Nucleus accumbens (tissue), 56 donors: Measurements from ENCODE around the gene TXNRD2.
"Not testable (repeated sequence)": the region's sequence is repeated elsewhere in the genome, so short reads cannot be mapped to it uniquely, and the experiment has no call there.

ENCODE experiments used
- DNase-seq, 56 donors: peaks; one replicate each; lab custom pipeline; 2025; lab: John Stamatoyannopoulos, UW

Gene TXNRD2

DNA sequence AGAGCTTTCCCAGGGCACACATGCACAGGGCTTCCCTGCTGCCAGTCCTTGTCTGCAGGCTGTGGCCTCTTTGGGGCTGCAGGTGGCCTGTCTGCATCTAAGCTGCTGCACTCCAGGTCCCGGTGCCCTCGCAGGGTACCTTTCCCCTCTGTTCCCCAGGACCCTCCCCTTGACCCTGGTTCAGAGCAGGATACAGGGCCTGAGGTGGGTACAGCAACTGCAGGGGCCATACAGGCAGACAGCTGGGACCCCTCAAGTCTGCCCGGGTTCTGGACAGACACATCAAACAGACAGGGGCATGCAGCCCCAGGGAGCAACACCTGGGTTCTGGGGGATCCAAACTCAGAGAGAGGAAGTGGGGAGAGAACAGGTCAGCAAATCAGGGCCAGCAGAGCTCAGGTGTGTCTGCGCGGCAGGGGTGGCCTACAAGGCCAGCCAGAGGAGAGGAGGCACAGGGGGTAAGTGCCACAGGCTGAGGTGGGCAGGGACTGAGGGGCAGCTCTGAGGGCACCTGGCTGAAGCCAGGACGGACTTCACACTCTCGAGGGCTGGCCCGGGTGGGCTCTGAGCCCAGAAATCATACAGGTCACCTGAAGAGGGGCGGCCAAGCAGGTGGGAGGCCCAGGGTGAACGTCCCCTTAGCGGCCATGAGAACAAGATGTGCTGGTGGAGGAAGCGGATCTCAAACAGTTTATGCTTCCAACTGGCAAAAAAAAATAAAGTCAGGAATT lies 29.9 kb downstream of the TXNRD2 start:
- DNase-seq = no peak

DNA sequence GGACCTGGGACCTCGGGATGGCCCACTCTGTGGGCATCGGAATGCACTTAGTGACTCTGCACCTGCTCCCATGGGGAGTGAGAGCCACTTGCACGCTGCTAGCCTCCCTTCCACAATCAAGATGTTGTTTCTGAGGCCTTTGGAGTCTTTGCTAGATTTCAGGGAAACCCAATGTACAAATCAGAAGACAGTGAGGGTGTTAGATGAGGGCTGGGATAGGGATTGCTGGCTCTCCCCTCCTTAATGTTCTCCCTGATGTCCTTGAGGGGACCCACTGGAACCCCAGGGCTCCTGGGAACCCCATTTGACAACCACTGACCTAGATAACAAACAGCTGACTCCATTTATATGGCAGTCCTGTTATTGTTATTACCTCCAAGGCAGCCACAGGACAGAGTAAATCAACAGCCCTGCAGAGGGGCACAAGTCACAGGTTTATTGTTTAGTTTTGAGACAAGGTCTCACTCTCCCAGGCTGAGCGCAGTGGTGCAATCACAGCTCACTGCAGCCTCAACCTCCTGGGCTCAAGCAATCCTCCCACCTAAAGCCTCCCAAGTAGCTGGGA lies 31.4 kb downstream of the TXNRD2 start:
- no peak for DNase-seq

DNA sequence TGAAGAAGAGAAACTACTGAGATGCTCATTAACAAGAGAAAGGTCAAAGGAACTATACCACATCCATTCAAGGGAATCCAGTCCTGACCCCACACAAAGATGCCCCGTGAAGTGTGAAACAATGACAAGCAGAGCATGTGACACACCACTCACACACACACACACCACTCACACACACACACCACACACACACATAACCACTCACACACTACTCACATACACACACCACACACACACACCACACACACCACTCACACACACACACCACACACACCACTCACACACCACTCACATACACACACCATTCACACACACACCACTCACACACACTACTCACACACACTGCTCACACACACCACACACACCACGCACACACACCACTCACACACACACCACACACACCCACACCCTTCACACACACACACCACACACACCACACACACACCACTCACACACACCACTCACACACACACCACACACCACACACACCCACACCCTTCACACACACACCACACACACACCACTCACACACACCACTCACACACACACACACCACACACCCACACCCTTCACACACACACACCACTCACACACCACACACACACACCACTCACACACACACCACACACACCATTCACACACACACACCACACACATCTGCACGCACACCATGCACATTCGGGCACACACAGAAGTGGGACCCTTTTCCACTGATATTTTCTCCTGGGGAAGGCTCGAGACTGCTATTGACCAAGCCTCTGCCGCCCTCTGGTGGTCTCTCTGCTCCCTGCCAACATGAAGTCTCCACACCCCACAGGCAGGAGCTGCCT lies 32.1 kb downstream of the TXNRD2 start:
- peak in 52 of 56 donors; percentile 9 to 90 (median 59) for DNase-seq

DNA sequence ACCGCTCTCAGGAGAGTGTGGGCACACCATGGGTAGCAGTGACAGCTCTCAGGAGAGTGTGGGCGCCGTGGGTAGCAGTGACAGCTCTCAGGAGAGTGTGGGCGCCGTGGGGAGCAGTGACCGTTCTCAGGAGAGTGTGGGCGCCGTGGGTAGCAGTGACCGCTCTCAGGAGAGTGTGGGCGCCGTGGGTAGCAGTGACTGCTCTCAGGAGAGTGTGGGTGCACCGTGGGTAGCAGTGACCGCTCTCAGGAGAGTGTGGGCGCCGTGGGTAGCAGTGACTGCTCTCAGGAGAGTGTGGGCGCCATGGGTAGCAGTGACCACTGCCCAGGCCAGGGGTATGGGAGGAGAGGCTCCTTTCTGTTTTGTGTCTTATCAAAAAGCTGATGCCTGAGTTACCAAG lies 33.7 kb downstream of the TXNRD2 start:
- not testable (repeated sequence) for DNase-seq

DNA sequence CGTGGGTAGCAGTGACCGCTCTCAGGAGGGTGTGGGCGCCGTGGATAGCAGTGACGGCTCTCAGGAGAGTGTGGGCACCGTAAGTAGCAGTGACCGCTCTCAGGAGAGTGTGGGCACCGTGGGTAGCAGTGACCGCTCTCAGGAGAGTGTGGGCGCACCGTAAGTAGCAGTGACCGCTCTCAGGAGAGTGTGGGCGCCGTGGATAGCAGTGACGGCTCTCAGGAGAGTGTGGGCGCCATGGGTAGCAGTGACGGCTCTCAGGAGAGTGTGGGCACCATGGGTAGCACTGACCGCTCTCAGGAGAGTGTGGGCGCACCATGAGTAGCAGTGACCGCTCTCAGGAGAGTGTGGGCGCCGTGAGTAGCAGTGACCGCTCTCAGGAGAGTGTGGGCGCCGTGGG lies 34.8 kb downstream of the TXNRD2 start:
- not testable (repeated sequence) for DNase-seq

DNA sequence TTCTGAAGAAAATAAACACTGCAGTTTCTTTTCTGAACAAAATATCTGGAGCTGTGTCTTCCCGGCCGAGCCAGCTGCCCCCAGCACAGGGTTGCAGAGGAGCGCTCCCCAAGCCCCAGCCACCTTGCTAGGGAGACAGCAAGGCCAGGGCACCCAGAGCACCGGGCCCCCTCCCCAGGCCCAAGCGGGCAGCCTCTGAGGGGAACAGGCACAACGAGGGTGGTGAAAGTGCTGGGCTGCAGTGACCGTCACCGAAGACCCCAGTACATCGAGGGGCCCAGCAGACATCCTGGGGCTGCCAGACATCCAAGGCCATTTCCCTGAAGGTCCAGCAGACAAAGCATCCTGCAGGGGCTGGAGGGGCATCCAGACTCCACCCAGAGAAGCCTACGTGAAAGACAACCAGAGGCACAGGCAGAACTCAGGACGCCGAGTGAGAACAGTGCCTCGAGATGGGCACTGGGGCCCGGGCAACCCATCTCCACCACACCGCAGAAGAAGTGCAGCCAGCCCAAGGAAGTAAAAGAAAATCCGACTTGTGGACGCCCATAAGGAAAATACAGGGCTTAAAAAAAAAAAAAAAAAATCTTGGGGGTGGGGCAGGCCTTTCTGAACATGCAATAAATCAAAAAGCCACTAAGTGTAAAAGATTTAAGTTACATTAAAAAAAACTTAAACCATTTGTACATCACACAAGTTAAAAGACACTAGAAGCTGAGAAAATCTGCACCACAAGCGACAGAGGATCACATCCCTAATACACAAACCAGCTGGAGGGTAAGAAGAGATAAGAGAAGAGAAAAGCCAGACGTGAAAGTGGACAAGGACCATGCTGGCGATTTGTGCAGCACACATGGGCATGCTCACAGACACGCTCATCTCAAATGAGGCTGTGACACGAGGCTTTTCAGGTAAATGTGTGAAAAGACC lies 36.0 kb downstream of the TXNRD2 start:
- no peak for DNase-seq

DNA sequence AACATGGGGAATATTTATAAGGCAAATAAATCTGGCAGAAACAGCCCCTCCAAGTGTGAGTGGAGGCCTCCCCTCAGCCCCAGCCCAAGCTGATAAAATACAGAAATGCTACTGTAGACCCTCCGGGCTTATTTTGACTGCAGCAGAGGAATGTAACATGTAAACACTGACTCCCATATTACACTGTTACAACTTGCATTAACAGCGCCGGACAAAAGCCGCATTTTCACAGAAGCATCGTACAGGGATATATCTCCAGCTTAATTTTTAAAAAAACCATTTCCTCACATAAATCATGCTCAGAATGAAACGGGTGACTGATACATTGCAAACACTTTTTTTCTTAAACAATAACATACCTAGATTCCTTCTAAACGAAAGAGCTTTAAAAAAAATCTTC lies 36.7 kb downstream of the TXNRD2 start:
- DNase-seq = no peak

DNA sequence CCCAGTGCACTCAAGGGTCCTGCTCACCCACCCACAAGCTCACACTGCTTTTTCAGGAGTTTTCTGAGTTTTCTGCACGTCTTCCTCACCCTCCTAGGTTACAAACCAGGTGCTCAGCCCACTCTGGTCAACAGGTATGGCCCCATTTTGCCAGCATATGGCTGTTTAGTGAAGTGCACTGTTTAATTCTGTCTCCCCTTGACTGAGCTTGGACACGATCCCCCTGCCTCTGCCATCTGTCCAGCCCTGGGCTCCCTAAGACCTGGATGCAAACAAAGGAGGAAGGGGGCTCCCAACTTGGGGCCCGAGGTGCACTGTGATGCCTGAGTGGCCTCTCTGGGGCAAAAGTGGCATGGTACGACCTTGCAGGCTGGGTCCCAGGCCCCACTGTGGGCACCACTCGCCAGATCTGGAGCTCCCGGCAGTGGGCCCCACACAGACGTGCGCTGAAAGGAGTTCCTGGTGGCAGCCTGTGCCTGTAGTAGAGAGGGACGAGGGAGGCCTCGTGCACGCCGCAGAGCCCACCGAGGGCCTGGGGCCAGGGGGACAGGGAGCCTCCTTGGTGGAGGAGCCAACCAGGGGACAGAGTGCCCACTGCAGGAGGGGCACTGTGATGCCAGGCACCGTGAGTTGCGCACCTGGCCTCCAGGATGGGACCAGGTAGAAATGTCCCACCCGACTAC lies 37.3 kb downstream of the TXNRD2 start:
- DNase-seq = no peak

DNA sequence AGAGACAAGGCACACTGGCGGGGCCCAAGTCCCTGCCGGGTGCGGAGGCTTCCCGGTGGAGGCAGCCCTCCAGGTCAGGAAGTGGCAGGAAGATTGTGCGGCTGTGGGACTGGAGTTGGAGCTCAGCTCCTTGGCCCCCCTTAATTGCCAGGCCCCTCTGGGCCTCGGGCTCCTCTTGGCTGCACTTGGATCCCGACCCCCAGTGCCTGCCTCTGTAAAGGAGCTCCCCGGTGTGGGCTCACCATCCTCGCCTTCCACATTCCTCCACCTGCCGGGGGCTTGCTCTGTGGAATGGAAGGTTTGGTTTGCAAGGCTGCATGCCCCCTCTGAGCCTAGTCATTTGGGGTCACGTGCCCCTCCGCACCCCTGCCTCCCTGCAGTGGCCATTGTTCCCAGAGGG lies 38.1 kb downstream of the TXNRD2 start:
- no peak for DNase-seq

DNA sequence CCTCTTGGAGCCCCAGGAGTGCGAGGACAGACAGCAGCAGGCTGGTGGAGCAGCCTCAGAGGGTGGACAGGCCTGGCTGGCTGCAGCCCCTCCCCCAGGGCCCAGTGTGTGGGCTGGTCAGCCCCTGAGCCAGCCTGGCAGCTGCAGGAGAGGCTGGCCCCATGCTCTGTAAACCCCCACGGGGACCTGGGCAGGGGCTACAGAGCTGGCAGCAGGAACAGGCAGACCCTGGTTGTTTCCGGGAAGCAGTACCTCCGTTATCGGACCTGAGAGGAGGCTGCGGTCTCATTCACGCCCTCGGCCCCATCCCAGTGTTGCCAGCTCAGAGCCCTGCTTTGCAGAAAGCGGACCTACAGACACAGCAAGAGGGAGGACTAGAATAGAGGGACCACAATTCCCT lies 38.6 kb downstream of the TXNRD2 start:
- DNase-seq = no peak

DNA sequence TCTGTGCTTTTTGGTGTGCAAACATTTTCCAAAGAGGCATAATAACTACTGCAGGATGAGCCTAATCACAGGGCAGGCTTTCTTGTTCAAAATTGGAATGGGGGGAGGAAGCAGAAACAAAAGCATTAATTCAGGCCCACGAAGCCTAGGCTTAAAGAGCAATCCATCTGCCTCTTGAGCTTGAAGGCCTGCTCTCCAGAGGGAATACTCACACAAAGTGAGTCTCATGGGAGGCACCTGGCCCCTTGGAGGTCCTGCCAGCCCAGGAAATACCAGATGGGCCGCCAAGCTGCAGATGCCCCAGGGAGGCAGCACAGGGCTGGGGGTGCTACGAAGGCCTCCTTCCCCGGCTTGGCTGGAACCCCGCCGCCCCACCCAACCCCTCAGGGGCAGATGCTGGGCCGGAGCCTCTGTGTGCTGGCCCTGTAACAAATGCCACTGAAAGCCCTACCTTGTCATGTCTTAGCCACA lies 39.3 kb downstream of the TXNRD2 start:
- no peak for DNase-seq

DNA sequence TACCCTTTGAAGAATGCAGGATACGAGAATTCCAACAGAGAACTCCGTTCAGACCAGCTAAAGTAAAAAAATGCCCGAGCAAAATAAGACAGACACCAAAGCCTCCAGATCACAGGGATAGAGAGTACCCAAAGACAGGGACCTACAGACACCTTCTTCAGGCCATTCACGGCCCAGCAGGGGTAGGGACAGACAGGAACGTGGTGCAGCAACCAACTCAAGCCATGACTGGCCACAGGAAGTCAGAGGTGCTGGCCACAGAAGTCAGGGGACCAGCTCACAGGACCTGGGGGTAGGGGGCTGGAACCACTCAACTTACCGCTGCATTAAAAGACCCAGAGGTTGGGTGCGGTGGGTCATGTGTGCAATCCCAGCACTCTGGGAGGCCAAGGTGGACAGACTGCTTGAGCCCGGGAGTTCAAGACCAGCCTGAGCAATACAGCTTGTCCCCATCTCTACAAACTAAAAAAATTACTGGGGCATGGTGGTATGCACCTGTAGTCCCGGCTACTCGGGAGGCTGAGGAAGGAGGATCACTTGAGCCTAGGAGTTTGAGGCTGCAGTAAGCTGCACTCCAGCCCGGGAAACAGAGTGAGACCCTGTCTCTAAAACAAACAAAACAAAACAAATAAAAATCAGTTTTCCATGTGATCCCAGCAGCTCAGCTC lies 39.9 kb downstream of the TXNRD2 start:
- DNase-seq = no peak

DNA sequence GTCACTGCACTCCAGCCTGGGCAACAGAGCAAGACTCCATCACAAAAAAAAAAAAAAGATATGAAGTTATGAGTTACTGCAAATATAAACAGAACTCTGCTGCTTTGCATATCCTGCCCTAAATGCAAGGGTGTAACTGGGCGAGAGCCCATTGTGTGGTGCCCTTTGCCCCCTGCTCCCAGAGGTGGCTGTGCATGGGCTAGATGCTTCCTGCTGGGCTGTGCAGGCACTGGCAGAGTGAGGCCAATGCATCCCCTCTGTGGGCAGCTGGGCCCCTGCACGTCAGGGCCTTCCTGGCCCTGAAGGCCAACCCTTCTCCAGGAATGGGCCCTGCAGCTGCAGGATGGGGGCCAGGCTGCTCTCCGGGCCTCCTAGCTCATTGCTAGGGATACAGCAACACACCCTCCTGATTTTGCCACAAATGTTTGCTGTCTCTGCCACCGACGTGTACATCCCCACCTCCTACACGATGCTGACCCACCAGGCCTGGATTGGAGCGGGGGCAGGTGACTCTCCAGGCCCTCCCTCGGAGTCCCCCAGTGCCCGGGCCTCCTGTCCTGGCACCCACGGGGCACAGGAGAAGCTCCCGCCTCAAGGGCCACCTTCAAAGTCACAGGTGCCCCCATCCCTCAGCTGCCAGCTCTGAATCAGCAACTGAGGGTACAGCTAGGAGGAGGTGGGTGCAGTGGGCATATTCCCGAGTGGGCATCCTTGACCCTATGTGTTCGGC lies 40.7 kb downstream of the TXNRD2 start:
- no peak for DNase-seq

DNA sequence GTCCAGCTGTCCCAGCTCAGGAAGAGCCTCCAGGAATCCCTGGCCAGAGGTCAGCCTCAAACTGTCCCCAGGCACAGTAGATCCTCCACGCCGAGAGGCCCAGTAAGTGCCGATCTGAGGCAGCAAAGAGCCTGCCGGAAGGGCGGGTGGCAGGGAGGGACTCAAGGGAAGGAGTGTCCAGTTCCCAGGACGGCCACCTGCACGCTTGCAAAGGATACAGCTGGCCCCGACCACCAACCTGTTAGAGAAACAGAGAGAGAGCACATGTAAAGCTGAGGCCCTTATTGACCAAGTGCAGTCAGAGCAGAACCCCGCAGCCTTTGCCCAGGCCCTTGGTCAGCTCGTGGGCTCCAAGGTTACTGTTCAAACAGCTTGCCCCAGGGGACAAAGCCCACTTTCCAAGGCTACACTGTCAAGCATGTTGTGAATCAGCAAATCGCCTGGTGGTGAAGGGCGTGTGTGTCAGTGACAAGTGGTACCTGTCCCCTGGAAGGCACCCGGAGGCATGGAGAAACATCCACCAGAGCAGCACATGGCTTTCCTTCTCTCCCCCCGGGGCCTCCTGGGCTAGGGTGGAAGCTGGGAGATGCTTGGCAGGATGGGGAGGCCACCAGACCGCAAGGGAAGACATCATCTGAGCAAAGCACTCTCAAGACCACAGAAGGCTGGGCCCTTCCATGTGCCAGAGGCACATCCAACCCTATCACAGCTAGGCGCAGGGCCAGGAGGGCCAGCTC lies 42.6 kb downstream of the TXNRD2 start:
- DNase-seq = no peak

DNA sequence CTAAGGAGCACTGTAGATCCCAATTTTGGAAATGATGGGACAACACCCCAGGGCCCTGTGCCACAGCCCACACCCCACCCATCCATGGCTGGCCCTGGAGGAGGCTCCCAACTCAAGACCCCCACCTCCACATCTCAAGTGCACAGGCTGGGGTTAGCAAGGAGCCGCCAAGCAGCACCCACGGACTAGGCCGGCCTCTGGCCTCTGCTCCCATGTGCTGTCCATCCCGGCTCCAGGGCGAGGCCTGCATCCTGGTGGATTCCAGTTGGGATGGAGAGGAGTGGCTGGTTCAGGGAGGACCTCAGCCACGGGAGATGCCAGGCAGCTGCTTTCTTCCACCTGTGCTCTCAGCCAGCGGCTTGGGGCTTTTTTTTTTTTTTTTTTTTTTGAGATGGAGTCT lies 43.5 kb downstream of the TXNRD2 start:
- no peak for DNase-seq

DNA sequence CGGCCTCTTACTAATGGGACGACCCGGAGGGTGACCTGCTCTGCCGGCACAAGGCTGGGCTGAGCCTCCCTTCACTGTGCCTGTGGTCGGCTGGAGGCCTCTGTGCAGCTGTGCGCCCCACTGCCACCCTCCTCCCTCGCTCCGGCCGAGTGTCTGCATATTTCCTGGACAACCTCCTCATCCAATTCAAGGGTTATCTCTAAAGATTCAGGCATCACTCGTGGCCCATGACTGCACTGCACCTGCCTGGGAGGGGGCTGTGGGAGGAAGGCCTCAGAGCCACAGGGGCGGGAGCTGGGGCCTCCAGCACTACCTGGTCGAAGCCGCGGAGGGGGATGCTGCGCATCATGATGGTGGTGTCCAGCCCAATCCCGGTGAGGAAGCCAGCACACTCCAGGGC lies 43.9 kb downstream of the TXNRD2 start:
- DNase-seq = no peak

DNA sequence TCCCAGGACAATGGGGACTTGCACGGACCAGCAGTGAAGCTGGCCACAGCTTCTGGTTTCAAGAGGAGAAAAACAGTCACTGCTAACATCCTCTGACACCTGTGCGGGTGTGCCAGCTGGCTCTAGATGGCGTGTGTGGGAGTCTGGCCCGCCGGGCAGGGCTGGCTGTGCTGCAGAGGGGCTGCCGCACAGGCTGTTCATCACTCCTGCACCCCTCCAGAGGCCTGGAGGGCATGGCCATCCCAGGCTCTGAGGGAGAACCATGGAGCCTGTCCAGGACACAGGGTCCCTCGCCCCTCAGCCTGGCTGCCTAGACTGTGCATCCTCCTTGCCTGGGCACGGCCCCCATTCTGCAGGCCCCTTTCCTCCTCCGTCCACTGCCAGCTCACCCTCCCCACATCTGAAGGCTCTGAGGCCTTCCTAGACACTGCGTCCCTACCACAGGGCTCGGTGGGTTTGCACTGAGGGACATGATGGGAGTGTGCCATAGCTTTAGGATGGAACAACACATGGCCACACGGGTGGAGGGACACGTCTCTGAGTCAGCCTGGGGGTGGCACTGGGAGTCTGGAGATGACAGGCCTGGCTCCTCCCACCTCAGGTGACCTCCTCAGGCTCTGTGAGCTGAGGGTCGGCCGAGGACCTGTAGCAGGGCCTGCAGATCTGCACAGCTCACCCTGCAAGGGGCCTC lies 44.8 kb downstream of the TXNRD2 start:
- DNase-seq = no peak
